ENCODE results near the gene LCE1C. TPM values are rescaled to one million over a fixed set of nuclear protein-coding genes. Genes with fewer than 3 reads are reported as not detected.

Gene LCE1C
- total and polyA plus RNA-seq, 2 of the 8 experiments (the other 6 are each of a cell fraction or from before 2014, with no cell fraction given), result not detected

GRCh38 chr1:152776361-152776760, 30.1 kb downstream of the LCE1C start:
- no peaks in the 10 kb centered on the region for H3K79me2 ChIP-seq (ENCODE audit: control insufficient read depth in 1 of 2, insufficient read depth in 2 of 2, low read length in 2 of 2)
- no peak overlapping the region for H2AFZ ChIP-seq (ENCODE audit: low read length)
- H2BK120ac ChIP-seq (replicated peaks; ENCODE audit: low read depth, low read length), result no peak overlapping the region
- no peak overlapping the region for H2BK15ac ChIP-seq (ENCODE audit: low read length)
- DNase-seq (ENCODE audit: low read depth in 1 of 2, low spot score in 2 of 2), result no peak
- H3K4me1 ChIP-seq (replicated peaks in 1 of 4; ENCODE audit: control insufficient read depth in 3 of 4, insufficient read depth in 4 of 4, low read length in 3 of 4), result no peaks in the 10 kb centered on the region
- H3K27me3 ChIP-seq (replicated peaks in 1 of 4; ENCODE audit: control insufficient read depth in 3 of 4, extremely low read depth in 1 of 4, insufficient read depth in 3 of 4, low read length in 3 of 4), result peaks cover 0 to under 1% (median 0%) of the 10 kb centered on the region in 4 experiments; a peak in 1 of 7 replicates
- H3K79me1 ChIP-seq (ENCODE audit: low read depth, low read length), result no peaks in the 10 kb centered on the region
- no peak overlapping the region for H3K4me2 ChIP-seq (ENCODE audit: insufficient read depth in 1 of 2, low read depth in 2 of 2, low read length in 2 of 2)
- H3K36me3 ChIP-seq (ENCODE audit: control insufficient read depth in 2 of 4, insufficient read depth in 4 of 4, low read length in 3 of 4), result no peaks in the 10 kb centered on the region
- H4K8ac ChIP-seq (ENCODE audit: extremely low read depth, insufficient read depth, low read length), result no peak overlapping the region
- no peak overlapping the region for H3K18ac ChIP-seq (ENCODE audit: extremely low read depth, low read length)
- no peak overlapping the region for H3K9ac ChIP-seq (replicated peaks in 1 of 4; ENCODE audit: extremely low read depth in 1 of 4, low read depth in 3 of 4, low read length in 3 of 4)
- no peak overlapping the region for H2BK5ac ChIP-seq (ENCODE audit: low read depth, low read length)
- H3K56ac ChIP-seq (replicated peaks; ENCODE audit: insufficient read length, low read depth, low read length), result no peak overlapping the region
- TF ChIP-seq GTF2F1 (IDR thresholded peaks at IDR 0.05; ENCODE audit: borderline replicate concordance, low read depth, low read length) (no peak), POU5F1 (IDR thresholded peaks at IDR 0.05; ENCODE audit: low read depth, low read length) (no peak), BRCA1 (IDR thresholded peaks at IDR 0.05; ENCODE audit: low read depth, low read length) (no peak), CBX5 (IDR thresholded peaks at IDR 0.05; ENCODE audit: low read depth, low read length) (no peak), EP300 (IDR thresholded peaks at IDR 0.05; ENCODE audit: borderline replicate concordance in 1 of 2, low read depth in 2 of 2, low read length in 2 of 2) (no peak), RXRA (IDR thresholded peaks at IDR 0.05; ENCODE audit: insufficient read depth, low read depth, low read length) (no peak), TAF1 (IDR thresholded peaks at IDR 0.05; ENCODE audit: low read depth, low read length) (no peak), KDM4A (IDR thresholded peaks at IDR 0.05; ENCODE audit: low read depth, low read length, severe bottlenecking) (no peak), SIN3A (conservative IDR thresholded peaks at IDR 0.05 in 1 of 2, IDR thresholded peaks at IDR 0.05 in 1 of 2; ENCODE audit: low read depth in 1 of 2, low read length in 2 of 2) (no peak)
- peaks cover 56 to 67% of the 10 kb centered on the region in 2 experiments for H3K9me3 ChIP-seq (ENCODE audit: insufficient read depth in 2 of 2, low read depth in 1 of 2, low read length in 1 of 2)
- no peak overlapping the region for H3K27ac ChIP-seq (ENCODE audit: low read depth, low read length)
- H3K4me3 ChIP-seq (ENCODE audit: extremely low read depth in 1 of 4, insufficient read depth in 2 of 4, low read depth in 3 of 4, low read length in 4 of 4), result no peak overlapping the region
- no peak overlapping the region for H2BK20ac ChIP-seq (ENCODE audit: low read length)
- ChIA-PET CTCF (ENCODE audit: partially characterized antibody) (no interaction called here), POLR2A (ENCODE audit: partially characterized antibody) (no interaction called here)
- no peak overlapping the region for H4K91ac ChIP-seq (replicated peaks; ENCODE audit: insufficient read length, low read length)
- no peak overlapping the region for H2AK5ac ChIP-seq (ENCODE audit: low read depth, low read length)
- H3K23me2 ChIP-seq (ENCODE audit: low read depth, low read length), result no peaks in the 10 kb centered on the region
- FAIRE-seq, result no peak
- no peak overlapping the region for H2BK12ac ChIP-seq (ENCODE audit: low read depth, low read length)
- no peak overlapping the region for H4K5ac ChIP-seq (ENCODE audit: insufficient read length, low read depth, low read length)
- 82% methylated on average over 11 of the region's 11 CpGs; no CpG with 5 or more reads in 1 of the 2 experiments for WGBS, 2 experiments (ENCODE audit: extremely low coverage in 1 of 2, insufficient coverage in 1 of 2, insufficient read length in 1 of 2, insufficient replicate concordance in 2 of 2, low coverage in 1 of 2, low lambda C conversion rate in 2 of 2, missing lambda C conversion rate in 1 of 2)
- H3K14ac ChIP-seq (ENCODE audit: insufficient read length), result no peak overlapping the region
- H3K4ac ChIP-seq (replicated peaks; ENCODE audit: insufficient read length, low read depth, low read length), result no peak overlapping the region
- no peak overlapping the region for H3K23ac ChIP-seq (ENCODE audit: insufficient read length)
- no peaks in the 10 kb centered on the region for H4K20me1 ChIP-seq (replicated peaks in 1 of 2; ENCODE audit: control insufficient read depth in 1 of 2, insufficient read depth in 2 of 2, low read length in 2 of 2)
